Panc1 (cell line): ENCODE measurements around the gene UBAP2L. TPM values are rescaled to one million over a fixed set of nuclear protein-coding genes. Genes with fewer than 3 reads are reported as not detected.

Experiments used
- ATAC-seq: fragments of 200-7000 bp; cut with Tn5 transposase; 2 replicates; pipeline ENCODE4 v1.9.1; 2020; ENCODE audit warnings: mild to moderate bottlenecking, moderate library complexity
- BruUV-seq: library from RNA; stranded (reverse); fragments of 400-500 nt; replicated peaks from 2 replicates; lab custom pipeline; 2021; lab: Mats Ljungman, UMichigan
- CTCF ChIA-PET: fragments of 300-600 bp; sonication (Branson Sonifier 250); formaldehyde crosslinking; loops from one replicate; lab custom pipeline; 2022; ENCODE audit warnings: antibody characterized with exemption; lab: Charles Lee
- POLR2A ChIA-PET: fragments of 300-600 bp; sonication (Branson Sonifier 250); formaldehyde crosslinking; loops from one replicate; lab custom pipeline; 2022; ENCODE audit warnings: antibody characterized with exemption; lab: Charles Lee
- DNase-seq: peaks from one replicate; pipeline ENCODE4 v3.0.0-alpha.2; 2010; ENCODE audit warnings: low read depth, low spot score
- H3K27ac ChIP-seq: 2 replicates; pipeline ENCODE4 v1.5.1; 2011; ENCODE audit warnings: mild to moderate bottlenecking, low read length, inconsistent platforms
- H3K27me3 ChIP-seq: fragments of 200-500 bp; sonication (Bioruptor generic); 2 replicates; pipeline ENCODE4 v1.6.0; 2014; ENCODE audit warnings: low read length, inconsistent platforms; ENCODE audit not compliant: control insufficient read depth, insufficient read depth
- H3K36me3 ChIP-seq: fragments of 200-500 bp; sonication (Bioruptor generic); 2 replicates; pipeline ENCODE4 v1.5.1; 2014; ENCODE audit warnings: inconsistent platforms, mild to moderate bottlenecking, low read length, moderate library complexity; ENCODE audit not compliant: control insufficient read depth, insufficient read depth
- H3K4me1 ChIP-seq: 2 replicates; pipeline ENCODE4 v1.5.1; 2011; ENCODE audit warnings: inconsistent platforms, mild to moderate bottlenecking, low read length, moderate library complexity; ENCODE audit not compliant: control insufficient read depth, insufficient read depth
- H3K4me3 ChIP-seq, 2 experiments: 2 replicates each; pipeline ENCODE4 v1.5.1; 2011 to 2012; ENCODE audit warnings: low read depth in 2 of 2, low read length in 2 of 2, mild to moderate bottlenecking in 2 of 2, inconsistent platforms in 1 of 2, moderate library complexity in 1 of 2
- H3K9me3 ChIP-seq: fragments of 200-500 bp; sonication (Bioruptor generic); 2 replicates; pipeline ENCODE4 v1.5.1; 2014; ENCODE audit warnings: low read depth, mild to moderate bottlenecking, inconsistent platforms, low read length, moderate library complexity; ENCODE audit not compliant: control insufficient read depth, insufficient read depth
- POLR2AphosphoS5 ChIP-seq: IDR thresholded peaks from 2 replicates; pipeline ENCODE4 v1.6.1; 2012; ENCODE audit warnings: mild to moderate bottlenecking, low read depth, low read length, moderate library complexity
- REST ChIP-seq, 2 experiments: IDR thresholded peaks; 2 replicates each; pipeline ENCODE4 v1.6.1; 2011 to 2012; ENCODE audit warnings: low read depth in 2 of 2, control low read depth in 1 of 2, low read length in 1 of 2, mild to moderate bottlenecking in 1 of 2, moderate library complexity in 1 of 2; ENCODE audit not compliant: insufficient read depth in 1 of 2
- SIN3A ChIP-seq: IDR thresholded peaks from 2 replicates; pipeline ENCODE4 v1.6.1; 2012; ENCODE audit warnings: low read depth, mild to moderate bottlenecking, low read length, moderate library complexity, borderline replicate concordance; ENCODE audit not compliant: insufficient read depth
- TCF7L2 ChIP-seq: IDR thresholded peaks from 2 replicates; pipeline ENCODE4 v1.6.1; 2011; ENCODE audit warnings: mild to moderate bottlenecking, low read depth, low read length, inconsistent platforms
- in situ Hi-C: cut with HindIII; loops from 2 replicates; pipeline ENCODE4 v1.10.0; 2016; ENCODE audit warnings: low sequenced_read_pairs, low pct_unique_long_range_greater_than_20kb
- intact Hi-C: fragments of 100-400 bp; cut with micrococcal nuclease; formaldehyde crosslinking; loops from one replicate; pipeline ENCODE4 v1.10.0; 2022; ENCODE audit not compliant: unreplicated experiment
- total RNA-seq: library from RNA; stranded (reverse); gene quantifications from one replicate; pipeline ENCODE4 v1.2.1, GENCODE V29; 2021; ENCODE audit not compliant: unreplicated experiment
- TF ChIP-seq, protein P1 (sequence below): fragments of 450-650 bp; IDR thresholded peaks from 2 replicates; pipeline ENCODE4 v1.5.1; 2017; ENCODE audit warnings: mild to moderate bottlenecking

UBAP2L gene
- total RNA-seq, 1 experiment from 2014 or later, result 227 TPM

GRCh38 chr1:154253671-154254070, 32.9 kb downstream of the UBAP2L start:
- ATAC-seq (no peak), DNase-seq (no peak)
- TF ChIP-seq, protein P1, sequence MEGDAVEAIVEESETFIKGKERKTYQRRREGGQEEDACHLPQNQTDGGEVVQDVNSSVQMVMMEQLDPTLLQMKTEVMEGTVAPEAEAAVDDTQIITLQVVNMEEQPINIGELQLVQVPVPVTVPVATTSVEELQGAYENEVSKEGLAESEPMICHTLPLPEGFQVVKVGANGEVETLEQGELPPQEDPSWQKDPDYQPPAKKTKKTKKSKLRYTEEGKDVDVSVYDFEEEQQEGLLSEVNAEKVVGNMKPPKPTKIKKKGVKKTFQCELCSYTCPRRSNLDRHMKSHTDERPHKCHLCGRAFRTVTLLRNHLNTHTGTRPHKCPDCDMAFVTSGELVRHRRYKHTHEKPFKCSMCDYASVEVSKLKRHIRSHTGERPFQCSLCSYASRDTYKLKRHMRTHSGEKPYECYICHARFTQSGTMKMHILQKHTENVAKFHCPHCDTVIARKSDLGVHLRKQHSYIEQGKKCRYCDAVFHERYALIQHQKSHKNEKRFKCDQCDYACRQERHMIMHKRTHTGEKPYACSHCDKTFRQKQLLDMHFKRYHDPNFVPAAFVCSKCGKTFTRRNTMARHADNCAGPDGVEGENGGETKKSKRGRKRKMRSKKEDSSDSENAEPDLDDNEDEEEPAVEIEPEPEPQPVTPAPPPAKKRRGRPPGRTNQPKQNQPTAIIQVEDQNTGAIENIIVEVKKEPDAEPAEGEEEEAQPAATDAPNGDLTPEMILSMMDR, result no peak
- no peak for TF ChIP-seq SIN3A
- no peak for TF ChIP-seq REST (IDR thresholded peaks at IDR 0.05; ENCODE audit: insufficient read depth in 1 of 2, low read depth in 2 of 2, low read length in 1 of 2)
- no peak for TF ChIP-seq POLR2AphosphoS5
- TF ChIP-seq TCF7L2, result no peak
- no peak overlapping the region for H3K27ac ChIP-seq
- no peaks in the 10 kb centered on the region for H3K27me3 ChIP-seq
- no TSS peak for BruUV-seq
- no peak overlapping the region for H3K4me3 ChIP-seq
- in situ Hi-C loops, result no loop called here
- ChIA-PET POLR2A (no interaction called here), CTCF (no interaction called here)
- no peaks in the 10 kb centered on the region for H3K9me3 ChIP-seq
- H3K4me1 ChIP-seq, result no peaks in the 10 kb centered on the region
- intact Hi-C loops, result no loop called here
- H3K36me3 ChIP-seq, result peaks cover 73% of the 10 kb centered on the region

DNA sequence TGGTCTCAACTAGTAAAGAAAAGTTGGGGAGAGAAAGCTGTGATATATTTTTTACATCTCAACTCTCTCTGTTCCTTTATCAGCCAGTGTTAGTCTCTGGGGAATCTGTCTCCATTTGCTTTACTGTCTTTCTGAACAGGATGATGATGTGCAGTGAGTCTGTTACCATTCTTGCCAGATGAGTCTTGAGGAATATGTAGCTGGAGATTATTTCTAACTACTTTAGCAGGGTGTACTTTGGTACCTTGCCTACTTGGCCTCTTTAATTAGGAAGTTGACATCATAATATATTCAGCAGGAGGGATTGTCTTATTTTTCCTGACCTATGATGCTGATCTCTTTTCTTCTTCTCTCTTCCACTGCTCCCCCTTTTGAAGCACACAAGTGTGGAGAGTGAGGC, 35.9 kb downstream of the UBAP2L start:
- Histone ChIP-seq H3K27me3 (no peaks in the 10 kb centered on the region), H3K4me1 (no peaks in the 10 kb centered on the region), H3K4me3 (no peak overlapping the region), H3K9me3 (no peaks in the 10 kb centered on the region), H3K27ac (no peak overlapping the region), H3K36me3 (peaks cover 77% of the 10 kb centered on the region)
- intact Hi-C loops, result no loop called here
- no peak for DNase-seq
- ChIA-PET CTCF (no interaction called here), POLR2A (no interaction called here)
- in situ Hi-C loops, result no loop called here
- no peak for ATAC-seq
- no peak for TF ChIP-seq POLR2AphosphoS5
- no peak for TF ChIP-seq SIN3A
- no peak for TF ChIP-seq REST (IDR thresholded peaks at IDR 0.05; ENCODE audit: insufficient read depth in 1 of 2, low read depth in 2 of 2, low read length in 1 of 2)
- no peak for TF ChIP-seq TCF7L2
- TF ChIP-seq, protein P1, result no peak
- no TSS peak for BruUV-seq
